ENCODE results near the gene ERF. TPM values are rescaled to one million over a fixed set of nuclear protein-coding genes. Genes with fewer than 3 reads are reported as not detected.

ERF gene
- total and polyA plus RNA-seq, 10 of the 15 experiments (the other 5 are each of a cell fraction or from before 2014, with no cell fraction given): 0.02 to 51.8 (median 14.4) TPM

DNA sequence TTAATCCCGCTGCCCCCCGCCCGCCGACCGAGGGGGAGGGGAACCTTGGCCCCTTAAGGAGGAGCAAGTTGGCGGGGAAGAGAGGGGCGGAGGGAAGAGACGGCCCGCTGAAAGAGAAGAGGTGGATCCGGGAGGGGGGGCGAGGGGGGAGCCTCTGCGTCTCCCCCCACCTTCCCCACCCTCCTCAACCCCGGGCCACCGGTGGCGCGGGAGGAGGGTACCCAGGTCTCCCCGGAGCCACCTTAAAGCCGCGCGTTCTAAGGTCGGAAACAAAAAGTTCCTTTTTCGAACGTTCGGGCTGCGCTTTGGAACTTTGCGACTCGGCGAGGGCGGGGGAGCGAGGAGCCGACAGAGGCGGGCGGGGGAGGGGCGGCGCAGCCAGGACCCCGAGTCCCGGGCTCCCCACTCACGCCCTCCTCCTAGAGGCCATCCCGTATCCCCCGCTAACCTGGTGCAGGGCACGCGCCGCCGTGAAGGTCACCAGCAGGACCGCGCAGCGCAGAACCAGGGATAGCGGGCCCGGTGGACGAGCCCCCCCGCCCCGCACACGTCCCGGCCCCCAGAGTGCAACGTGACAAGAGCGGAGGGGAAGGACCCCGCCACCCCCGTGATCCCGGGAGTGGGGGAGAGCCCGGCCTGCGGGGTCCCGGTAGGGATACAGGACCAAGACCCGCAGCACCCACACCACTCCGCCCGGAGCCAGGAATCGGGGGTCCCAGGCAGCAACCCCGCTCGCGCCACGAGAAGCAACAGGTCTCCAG, 659 bp downstream of the ERF start (continued):
- TF ChIP-seq, protein P1, sequence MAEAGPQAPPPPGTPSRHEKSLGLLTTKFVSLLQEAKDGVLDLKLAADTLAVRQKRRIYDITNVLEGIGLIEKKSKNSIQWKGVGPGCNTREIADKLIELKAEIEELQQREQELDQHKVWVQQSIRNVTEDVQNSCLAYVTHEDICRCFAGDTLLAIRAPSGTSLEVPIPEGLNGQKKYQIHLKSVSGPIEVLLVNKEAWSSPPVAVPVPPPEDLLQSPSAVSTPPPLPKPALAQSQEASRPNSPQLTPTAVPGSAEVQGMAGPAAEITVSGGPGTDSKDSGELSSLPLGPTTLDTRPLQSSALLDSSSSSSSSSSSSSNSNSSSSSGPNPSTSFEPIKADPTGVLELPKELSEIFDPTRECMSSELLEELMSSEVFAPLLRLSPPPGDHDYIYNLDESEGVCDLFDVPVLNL (IDR thresholded peaks at IDR 0.05; ENCODE audit: low read depth, low read length): no peak
- TF ChIP-seq, protein P2, sequence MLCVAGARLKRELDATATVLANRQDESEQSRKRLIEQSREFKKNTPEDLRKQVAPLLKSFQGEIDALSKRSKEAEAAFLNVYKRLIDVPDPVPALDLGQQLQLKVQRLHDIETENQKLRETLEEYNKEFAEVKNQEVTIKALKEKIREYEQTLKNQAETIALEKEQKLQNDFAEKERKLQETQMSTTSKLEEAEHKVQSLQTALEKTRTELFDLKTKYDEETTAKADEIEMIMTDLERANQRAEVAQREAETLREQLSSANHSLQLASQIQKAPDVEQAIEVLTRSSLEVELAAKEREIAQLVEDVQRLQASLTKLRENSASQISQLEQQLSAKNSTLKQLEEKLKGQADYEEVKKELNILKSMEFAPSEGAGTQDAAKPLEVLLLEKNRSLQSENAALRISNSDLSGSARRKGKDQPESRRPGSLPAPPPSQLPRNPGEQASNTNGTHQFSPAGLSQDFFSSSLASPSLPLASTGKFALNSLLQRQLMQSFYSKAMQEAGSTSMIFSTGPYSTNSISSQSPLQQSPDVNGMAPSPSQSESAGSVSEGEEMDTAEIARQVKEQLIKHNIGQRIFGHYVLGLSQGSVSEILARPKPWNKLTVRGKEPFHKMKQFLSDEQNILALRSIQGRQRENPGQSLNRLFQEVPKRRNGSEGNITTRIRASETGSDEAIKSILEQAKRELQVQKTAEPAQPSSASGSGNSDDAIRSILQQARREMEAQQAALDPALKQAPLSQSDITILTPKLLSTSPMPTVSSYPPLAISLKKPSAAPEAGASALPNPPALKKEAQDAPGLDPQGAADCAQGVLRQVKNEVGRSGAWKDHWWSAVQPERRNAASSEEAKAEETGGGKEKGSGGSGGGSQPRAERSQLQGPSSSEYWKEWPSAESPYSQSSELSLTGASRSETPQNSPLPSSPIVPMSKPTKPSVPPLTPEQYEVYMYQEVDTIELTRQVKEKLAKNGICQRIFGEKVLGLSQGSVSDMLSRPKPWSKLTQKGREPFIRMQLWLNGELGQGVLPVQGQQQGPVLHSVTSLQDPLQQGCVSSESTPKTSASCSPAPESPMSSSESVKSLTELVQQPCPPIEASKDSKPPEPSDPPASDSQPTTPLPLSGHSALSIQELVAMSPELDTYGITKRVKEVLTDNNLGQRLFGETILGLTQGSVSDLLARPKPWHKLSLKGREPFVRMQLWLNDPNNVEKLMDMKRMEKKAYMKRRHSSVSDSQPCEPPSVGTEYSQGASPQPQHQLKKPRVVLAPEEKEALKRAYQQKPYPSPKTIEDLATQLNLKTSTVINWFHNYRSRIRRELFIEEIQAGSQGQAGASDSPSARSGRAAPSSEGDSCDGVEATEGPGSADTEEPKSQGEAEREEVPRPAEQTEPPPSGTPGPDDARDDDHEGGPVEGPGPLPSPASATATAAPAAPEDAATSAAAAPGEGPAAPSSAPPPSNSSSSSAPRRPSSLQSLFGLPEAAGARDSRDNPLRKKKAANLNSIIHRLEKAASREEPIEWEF (IDR thresholded peaks at IDR 0.05; ENCODE audit: insufficient replicate concordance, low read depth, low read length): no peak
- TF ChIP-seq RB1 (IDR thresholded peaks at IDR 0.05; ENCODE audit: borderline replicate concordance): peak; percentile 78; the same call in 1 of the 2 replicates
- TF ChIP-seq PAX8 (IDR thresholded peaks at IDR 0.05): no peak
- TF ChIP-seq BCL3 (IDR thresholded peaks at IDR 0.05; ENCODE audit: borderline replicate concordance, insufficient read depth, low read depth, low read length, poor library complexity, severe bottlenecking): no peak
- TF ChIP-seq SP1 (IDR thresholded peaks at IDR 0.05; ENCODE audit: low read depth, low read length): peak; percentile 10
- TF ChIP-seq ASH2L (IDR thresholded peaks at IDR 0.05; ENCODE audit: borderline replicate concordance, low read depth): no peak
- no peak for TF ChIP-seq JUNB (IDR thresholded peaks at IDR 0.05)
- no peak for TF ChIP-seq SUZ12 (IDR thresholded peaks at IDR 0.05; ENCODE audit: unreplicated experiment)
- TF ChIP-seq, protein P3, sequence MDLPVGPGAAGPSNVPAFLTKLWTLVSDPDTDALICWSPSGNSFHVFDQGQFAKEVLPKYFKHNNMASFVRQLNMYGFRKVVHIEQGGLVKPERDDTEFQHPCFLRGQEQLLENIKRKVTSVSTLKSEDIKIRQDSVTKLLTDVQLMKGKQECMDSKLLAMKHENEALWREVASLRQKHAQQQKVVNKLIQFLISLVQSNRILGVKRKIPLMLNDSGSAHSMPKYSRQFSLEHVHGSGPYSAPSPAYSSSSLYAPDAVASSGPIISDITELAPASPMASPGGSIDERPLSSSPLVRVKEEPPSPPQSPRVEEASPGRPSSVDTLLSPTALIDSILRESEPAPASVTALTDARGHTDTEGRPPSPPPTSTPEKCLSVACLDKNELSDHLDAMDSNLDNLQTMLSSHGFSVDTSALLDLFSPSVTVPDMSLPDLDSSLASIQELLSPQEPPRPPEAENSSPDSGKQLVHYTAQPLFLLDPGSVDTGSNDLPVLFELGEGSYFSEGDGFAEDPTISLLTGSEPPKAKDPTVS (IDR thresholded peaks at IDR 0.05; ENCODE audit: low read depth, low read length): no peak
- TF ChIP-seq, protein P4, sequence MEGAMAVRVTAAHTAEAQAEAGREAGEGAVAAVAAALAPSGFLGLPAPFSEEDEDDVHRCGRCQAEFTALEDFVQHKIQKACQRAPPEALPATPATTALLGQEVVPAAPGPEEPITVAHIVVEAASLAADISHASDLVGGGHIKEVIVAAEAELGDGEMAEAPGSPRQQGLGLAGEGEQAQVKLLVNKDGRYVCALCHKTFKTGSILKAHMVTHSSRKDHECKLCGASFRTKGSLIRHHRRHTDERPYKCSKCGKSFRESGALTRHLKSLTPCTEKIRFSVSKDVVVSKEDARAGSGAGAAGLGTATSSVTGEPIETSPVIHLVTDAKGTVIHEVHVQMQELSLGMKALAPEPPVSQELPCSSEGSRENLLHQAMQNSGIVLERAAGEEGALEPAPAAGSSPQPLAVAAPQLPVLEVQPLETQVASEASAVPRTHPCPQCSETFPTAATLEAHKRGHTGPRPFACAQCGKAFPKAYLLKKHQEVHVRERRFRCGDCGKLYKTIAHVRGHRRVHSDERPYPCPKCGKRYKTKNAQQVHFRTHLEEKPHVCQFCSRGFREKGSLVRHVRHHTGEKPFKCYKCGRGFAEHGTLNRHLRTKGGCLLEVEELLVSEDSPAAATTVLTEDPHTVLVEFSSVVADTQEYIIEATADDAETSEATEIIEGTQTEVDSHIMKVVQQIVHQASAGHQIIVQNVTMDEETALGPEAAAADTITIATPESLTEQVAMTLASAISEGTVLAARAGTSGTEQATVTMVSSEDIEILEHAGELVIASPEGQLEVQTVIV (IDR thresholded peaks at IDR 0.05; ENCODE audit: borderline replicate concordance, partially characterized antibody): peak; percentile 85
- TF ChIP-seq KLF5 (IDR thresholded peaks at IDR 0.05; ENCODE audit: partially characterized antibody): no peak
- TF ChIP-seq, protein P5, sequence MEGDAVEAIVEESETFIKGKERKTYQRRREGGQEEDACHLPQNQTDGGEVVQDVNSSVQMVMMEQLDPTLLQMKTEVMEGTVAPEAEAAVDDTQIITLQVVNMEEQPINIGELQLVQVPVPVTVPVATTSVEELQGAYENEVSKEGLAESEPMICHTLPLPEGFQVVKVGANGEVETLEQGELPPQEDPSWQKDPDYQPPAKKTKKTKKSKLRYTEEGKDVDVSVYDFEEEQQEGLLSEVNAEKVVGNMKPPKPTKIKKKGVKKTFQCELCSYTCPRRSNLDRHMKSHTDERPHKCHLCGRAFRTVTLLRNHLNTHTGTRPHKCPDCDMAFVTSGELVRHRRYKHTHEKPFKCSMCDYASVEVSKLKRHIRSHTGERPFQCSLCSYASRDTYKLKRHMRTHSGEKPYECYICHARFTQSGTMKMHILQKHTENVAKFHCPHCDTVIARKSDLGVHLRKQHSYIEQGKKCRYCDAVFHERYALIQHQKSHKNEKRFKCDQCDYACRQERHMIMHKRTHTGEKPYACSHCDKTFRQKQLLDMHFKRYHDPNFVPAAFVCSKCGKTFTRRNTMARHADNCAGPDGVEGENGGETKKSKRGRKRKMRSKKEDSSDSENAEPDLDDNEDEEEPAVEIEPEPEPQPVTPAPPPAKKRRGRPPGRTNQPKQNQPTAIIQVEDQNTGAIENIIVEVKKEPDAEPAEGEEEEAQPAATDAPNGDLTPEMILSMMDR (IDR thresholded peaks at IDR 0.05 in 2 of 3, conservative IDR thresholded peaks at IDR 0.05 in 1 of 3; ENCODE audit: control insufficient read depth in 2 of 3, extremely low read depth in 1 of 3, insufficient read depth in 1 of 3, low read depth in 3 of 3, low read length in 3 of 3): no peak
- 0 out of 2 replicates have a peak, but pooled peaks have one; percentile 5 for TF ChIP-seq BCL11A (IDR thresholded peaks at IDR 0.05; ENCODE audit: low read depth, low read length)
